GM20431 (cell line): ENCODE results near the gene CCR6.
"Not testable (repeated sequence)": the region's sequence is repeated elsewhere in the genome, so short reads cannot be mapped to it uniquely, and the experiment has no call there.

Experiments
- in situ Hi-C: fragments of 300-500 bp; cut with MseI, MboI; formaldehyde crosslinking; loops from one replicate; pipeline ENCODE4 v1.15.0; 2020; ENCODE audit warnings: low sequenced_read_pairs; ENCODE audit not compliant: unreplicated experiment

CCR6 gene

GRCh38 chr6:167122827-167123657 is at the start of gene CCR6:
CCR6 (plus strand) TSS chr6:167123096; CDS start chr6:167136135, 13,039 bp downstream.
- in situ Hi-C loops = no loop called here

- in situ Hi-C loops = no loop called here
Observed at GRCh38 chr6:167073679-167074274, 49.1 kb upstream of the CCR6 start.

- in situ Hi-C loops = no loop called here
Observed at GRCh38 chr6:167077241-167077932, 45.5 kb upstream of the CCR6 start.

- in situ Hi-C loops = no loop called here
Observed at GRCh38 chr6:167078745-167079144, 44.2 kb upstream of the CCR6 start.

GRCh38 chr6:167079853-167080297 is 43.0 kb upstream of the CCR6 start:
- in situ Hi-C loops = no loop called here

GRCh38 chr6:167087857-167088354 is 35.0 kb upstream of the CCR6 start:
- in situ Hi-C loops = no loop called here

- in situ Hi-C loops = not testable (repeated sequence)
Observed at GRCh38 chr6:167088741-167089140, 34.2 kb upstream of the CCR6 start.

- in situ Hi-C loops = no loop called here
Observed at GRCh38 chr6:167089243-167090142, 33.4 kb upstream of the CCR6 start.

- in situ Hi-C loops = no loop called here
Observed at GRCh38 chr6:167090171-167090570, 32.7 kb upstream of the CCR6 start.

GRCh38 chr6:167091026-167091804 is 31.7 kb upstream of the CCR6 start:
- in situ Hi-C loops = no loop called here

- in situ Hi-C loops = no loop called here
Observed at GRCh38 chr6:167091805-167092107, 31.1 kb upstream of the CCR6 start.

GRCh38 chr6:167092672-167093339 is 30.1 kb upstream of the CCR6 start:
- in situ Hi-C loops = no loop called here

- in situ Hi-C loops = no loop called here
Observed at GRCh38 chr6:167093406-167093921, 29.4 kb upstream of the CCR6 start.

GRCh38 chr6:167093922-167094432 is 28.9 kb upstream of the CCR6 start:
- in situ Hi-C loops = no loop called here

GRCh38 chr6:167094436-167094819 is 28.5 kb upstream of the CCR6 start:
- in situ Hi-C loops = no loop called here

- in situ Hi-C loops = no loop called here
Observed at GRCh38 chr6:167094820-167095637, 27.9 kb upstream of the CCR6 start.

- in situ Hi-C loops = no loop called here
Observed at GRCh38 chr6:167095888-167096287, 27.0 kb upstream of the CCR6 start.
